HL-60 (cell line): ENCODE data around the gene GSTA4.

ENCODE experiments used
- DNase-seq, 2 experiments: peaks; one replicate each; pipeline ENCODE4 v3.0.0-alpha.2; 2010 to 2020; ENCODE audit warnings: low read depth in 1 of 2, low spot score in 1 of 2
- H3K27ac ChIP-seq: fragments of 250-450 bp; sonication (Bioruptor Pico); replicated peaks from 2 replicates; pipeline ENCODE4 v1.5.1; 2020; ENCODE audit warnings: mild to moderate bottlenecking, moderate library complexity
- H3K27me3 ChIP-seq: fragments of 250-450 bp; sonication (Bioruptor Pico); 2 replicates; pipeline ENCODE4 v1.5.1; 2021; ENCODE audit warnings: mild to moderate bottlenecking, moderate library complexity; ENCODE audit not compliant: insufficient read depth, poor library complexity, severe bottlenecking
- H3K4me3 ChIP-seq: replicated peaks from 2 replicates; pipeline ENCODE4 v1.5.1; 2011; ENCODE audit warnings: mild to moderate bottlenecking, control low read depth, low read length; ENCODE audit not compliant: insufficient read depth
- GABPA ChIP-seq: IDR thresholded peaks from 2 replicates; pipeline ENCODE4 v1.6.1; 2012; ENCODE audit warnings: low read depth
- POLR2AphosphoS5 ChIP-seq: IDR thresholded peaks from 2 replicates; pipeline ENCODE4 v1.6.1; 2012; ENCODE audit warnings: low read depth
- SPI1 ChIP-seq: IDR thresholded peaks from 2 replicates; pipeline ENCODE4 v1.6.1; 2012; ENCODE audit warnings: low read depth, mild to moderate bottlenecking, borderline replicate concordance
- TF ChIP-seq, protein P1 (sequence below): IDR thresholded peaks from one replicate; pipeline ENCODE4 v1.5.1; 2011; ENCODE audit warnings: low read length, control low read depth, inconsistent platforms; ENCODE audit not compliant: insufficient read depth
- TF ChIP-seq, protein P2 (sequence below): IDR thresholded peaks from 2 replicates; pipeline ENCODE4 v1.6.1; 2012; ENCODE audit warnings: low read depth; ENCODE audit not compliant: insufficient replicate concordance

GSTA4 gene

DNA sequence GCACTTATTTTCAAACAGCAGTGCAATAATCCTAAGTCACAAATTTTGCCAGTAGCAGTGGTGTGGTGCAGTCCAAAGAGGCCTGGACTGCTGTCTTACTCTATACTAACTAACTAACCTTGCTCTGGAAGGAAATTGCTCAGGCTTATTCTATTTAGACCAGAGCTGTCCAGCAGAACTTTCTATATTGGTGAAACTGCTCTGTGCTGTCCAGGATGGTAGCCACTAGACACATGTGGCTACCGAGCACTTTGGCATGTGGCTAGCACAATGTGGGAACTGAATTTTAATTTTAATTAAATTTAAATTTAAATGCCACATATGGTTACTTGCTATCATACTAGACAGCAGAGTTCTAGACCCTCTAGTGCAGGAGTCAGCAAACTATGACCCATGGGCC, 43.1 kb upstream of the GSTA4 start:
- no peak overlapping the region for H3K27ac ChIP-seq
- no peaks in the 10 kb centered on the region for H3K27me3 ChIP-seq
- TF ChIP-seq GABPA (no peak), POLR2AphosphoS5 (no peak), SPI1 (no peak)
- TF ChIP-seq, protein P1, sequence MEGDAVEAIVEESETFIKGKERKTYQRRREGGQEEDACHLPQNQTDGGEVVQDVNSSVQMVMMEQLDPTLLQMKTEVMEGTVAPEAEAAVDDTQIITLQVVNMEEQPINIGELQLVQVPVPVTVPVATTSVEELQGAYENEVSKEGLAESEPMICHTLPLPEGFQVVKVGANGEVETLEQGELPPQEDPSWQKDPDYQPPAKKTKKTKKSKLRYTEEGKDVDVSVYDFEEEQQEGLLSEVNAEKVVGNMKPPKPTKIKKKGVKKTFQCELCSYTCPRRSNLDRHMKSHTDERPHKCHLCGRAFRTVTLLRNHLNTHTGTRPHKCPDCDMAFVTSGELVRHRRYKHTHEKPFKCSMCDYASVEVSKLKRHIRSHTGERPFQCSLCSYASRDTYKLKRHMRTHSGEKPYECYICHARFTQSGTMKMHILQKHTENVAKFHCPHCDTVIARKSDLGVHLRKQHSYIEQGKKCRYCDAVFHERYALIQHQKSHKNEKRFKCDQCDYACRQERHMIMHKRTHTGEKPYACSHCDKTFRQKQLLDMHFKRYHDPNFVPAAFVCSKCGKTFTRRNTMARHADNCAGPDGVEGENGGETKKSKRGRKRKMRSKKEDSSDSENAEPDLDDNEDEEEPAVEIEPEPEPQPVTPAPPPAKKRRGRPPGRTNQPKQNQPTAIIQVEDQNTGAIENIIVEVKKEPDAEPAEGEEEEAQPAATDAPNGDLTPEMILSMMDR: no peak
- TF ChIP-seq, protein P2, sequence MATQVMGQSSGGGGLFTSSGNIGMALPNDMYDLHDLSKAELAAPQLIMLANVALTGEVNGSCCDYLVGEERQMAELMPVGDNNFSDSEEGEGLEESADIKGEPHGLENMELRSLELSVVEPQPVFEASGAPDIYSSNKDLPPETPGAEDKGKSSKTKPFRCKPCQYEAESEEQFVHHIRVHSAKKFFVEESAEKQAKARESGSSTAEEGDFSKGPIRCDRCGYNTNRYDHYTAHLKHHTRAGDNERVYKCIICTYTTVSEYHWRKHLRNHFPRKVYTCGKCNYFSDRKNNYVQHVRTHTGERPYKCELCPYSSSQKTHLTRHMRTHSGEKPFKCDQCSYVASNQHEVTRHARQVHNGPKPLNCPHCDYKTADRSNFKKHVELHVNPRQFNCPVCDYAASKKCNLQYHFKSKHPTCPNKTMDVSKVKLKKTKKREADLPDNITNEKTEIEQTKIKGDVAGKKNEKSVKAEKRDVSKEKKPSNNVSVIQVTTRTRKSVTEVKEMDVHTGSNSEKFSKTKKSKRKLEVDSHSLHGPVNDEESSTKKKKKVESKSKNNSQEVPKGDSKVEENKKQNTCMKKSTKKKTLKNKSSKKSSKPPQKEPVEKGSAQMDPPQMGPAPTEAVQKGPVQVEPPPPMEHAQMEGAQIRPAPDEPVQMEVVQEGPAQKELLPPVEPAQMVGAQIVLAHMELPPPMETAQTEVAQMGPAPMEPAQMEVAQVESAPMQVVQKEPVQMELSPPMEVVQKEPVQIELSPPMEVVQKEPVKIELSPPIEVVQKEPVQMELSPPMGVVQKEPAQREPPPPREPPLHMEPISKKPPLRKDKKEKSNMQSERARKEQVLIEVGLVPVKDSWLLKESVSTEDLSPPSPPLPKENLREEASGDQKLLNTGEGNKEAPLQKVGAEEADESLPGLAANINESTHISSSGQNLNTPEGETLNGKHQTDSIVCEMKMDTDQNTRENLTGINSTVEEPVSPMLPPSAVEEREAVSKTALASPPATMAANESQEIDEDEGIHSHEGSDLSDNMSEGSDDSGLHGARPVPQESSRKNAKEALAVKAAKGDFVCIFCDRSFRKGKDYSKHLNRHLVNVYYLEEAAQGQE: no peak
- H3K4me3 ChIP-seq: no peak overlapping the region
- no peak for DNase-seq

DNA sequence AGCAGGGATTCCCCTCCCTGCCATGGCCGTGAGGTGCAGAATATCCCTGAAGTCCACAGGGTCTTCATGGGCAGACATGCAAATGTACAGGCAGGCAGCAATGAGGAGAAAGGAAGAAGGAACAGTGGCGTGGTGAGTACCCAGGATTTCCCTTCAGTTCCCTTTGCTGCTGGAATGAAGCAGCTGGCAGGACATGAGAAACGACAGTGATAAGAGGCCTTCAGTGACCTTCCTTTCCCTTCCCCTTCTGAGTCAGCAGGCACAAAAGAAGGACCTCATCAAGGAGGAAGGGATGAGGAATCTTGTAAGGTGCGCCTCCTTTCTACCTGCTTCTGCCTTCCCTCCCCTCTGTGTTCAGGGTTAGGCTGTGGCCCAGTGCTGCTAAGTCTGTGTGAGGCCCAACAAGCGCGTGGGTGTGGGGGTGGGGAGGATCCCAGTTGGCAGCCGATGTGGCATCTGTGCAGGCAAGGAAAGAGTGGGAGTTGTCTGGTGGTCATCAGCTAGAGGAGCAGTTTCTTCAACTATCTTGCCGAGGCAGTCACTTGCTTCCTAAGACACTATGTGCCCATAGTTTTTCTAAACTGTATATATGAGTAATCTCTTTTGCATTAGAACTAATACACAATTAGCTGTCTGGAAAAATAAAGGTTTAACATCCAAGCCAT, 40.6 kb upstream of the GSTA4 start:
- H3K27ac ChIP-seq: no peak overlapping the region
- no peak for DNase-seq
- H3K4me3 ChIP-seq: no peak overlapping the region
- TF ChIP-seq, protein P1: no peak
- TF ChIP-seq, protein P2: no peak
- TF ChIP-seq POLR2AphosphoS5 (no peak), GABPA (no peak), SPI1 (no peak)
- no peaks in the 10 kb centered on the region for H3K27me3 ChIP-seq

DNA sequence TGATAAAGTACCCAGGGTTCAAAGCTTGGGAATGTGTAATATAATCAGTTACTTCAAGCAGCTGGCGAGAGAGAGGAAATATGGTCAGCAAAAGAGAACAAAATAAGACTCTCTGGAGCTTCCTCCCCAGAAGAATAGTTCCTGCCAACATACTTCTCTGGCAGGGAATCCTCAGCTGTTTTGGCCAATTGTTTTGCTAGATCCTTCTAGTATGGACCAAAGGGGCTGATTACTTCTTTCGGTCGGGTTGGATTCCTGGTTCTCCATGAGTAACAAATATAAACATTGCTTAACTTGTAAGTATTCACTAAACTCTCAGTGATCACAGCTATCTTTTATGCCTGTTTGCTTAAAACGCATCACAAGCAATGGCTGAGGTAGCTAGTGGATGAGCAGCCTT, 38.7 kb upstream of the GSTA4 start:
- TF ChIP-seq, protein P2: no peak
- no peaks in the 10 kb centered on the region for H3K27me3 ChIP-seq
- H3K4me3 ChIP-seq: no peak overlapping the region
- DNase-seq: no peak
- no peak overlapping the region for H3K27ac ChIP-seq

DNA sequence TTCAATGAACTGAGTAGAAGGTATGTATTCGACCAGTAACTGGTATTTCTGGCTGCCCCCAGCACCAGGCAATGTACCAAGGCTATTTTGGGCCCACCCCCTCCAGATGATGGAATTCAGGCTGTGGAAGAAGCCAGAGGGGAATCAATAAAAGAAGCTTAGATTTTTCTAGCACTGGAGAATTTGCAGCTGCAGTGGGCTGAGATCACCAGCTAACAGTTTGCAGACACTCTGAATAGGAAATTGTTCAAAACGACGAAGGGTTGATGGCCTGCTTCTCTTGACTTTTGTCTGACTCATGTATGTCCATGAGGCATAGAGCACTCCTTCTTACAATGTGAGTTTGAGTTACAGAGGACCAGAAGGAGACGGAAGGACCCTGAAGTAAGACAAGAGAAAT, 37.8 kb upstream of the GSTA4 start:
- no peak overlapping the region for H3K27ac ChIP-seq
- no peak overlapping the region for H3K4me3 ChIP-seq
- no peaks in the 10 kb centered on the region for H3K27me3 ChIP-seq
- no peak for DNase-seq
- TF ChIP-seq POLR2AphosphoS5: no peak
- TF ChIP-seq, protein P2: no peak
- TF ChIP-seq, protein P1: no peak
- TF ChIP-seq GABPA: no peak
- TF ChIP-seq SPI1: no peak
